GM12875 (cell line): Measurements from ENCODE around the gene ZNF480.
"Not testable (repeated sequence)": the region's sequence is repeated elsewhere in the genome, so short reads cannot be mapped to it uniquely, and the experiment has no call there.

Experiments used
- H3K4me3 ChIP-seq: one replicate; pipeline ENCODE4 v1.5.1; 2011; ENCODE audit warnings: low read depth, low read length, control low read depth
- CTCF ChIP-seq: IDR thresholded peaks from 2 replicates; pipeline ENCODE4 v1.5.1; 2011; ENCODE audit warnings: low read depth, mild to moderate bottlenecking, control low read depth, inconsistent platforms, low read length, moderate library complexity, borderline replicate concordance; ENCODE audit not compliant: insufficient read depth

The ZNF480 gene

GRCh38 chr19:52336791-52337381, 39.9 kb downstream of the ZNF480 start:
- peak overlapping the region; percentile 60 for H3K4me3 ChIP-seq

GRCh38 chr19:52339022-52339421, 42.1 kb downstream of the ZNF480 start:
- H3K4me3 ChIP-seq: not testable (repeated sequence)

More at GRCh38 chr19:52336791-52337381, 39.9 kb downstream of the ZNF480 start:
- no peak for TF ChIP-seq CTCF

- TF ChIP-seq CTCF: peak; percentile 25; the same call in 1 of the 2 replicates
These were observed 46.6 kb downstream of the ZNF480 start for GRCh38 chr19:52343548-52343947.

GRCh38 chr19:52345162-52345561, 48.2 kb downstream of the ZNF480 start:
- no peak overlapping the region for H3K4me3 ChIP-seq
- no peak for TF ChIP-seq CTCF

More at GRCh38 chr19:52343548-52343947, 46.6 kb downstream of the ZNF480 start:
- H3K4me3 ChIP-seq: no peak overlapping the region

GRCh38 chr19:52351512-52351911, 54.5 kb downstream of the ZNF480 start:
- H3K4me3 ChIP-seq: no peak overlapping the region
- TF ChIP-seq CTCF: 0 out of 2 replicates have a peak, but pooled peaks have one; percentile 7

GRCh38 chr19:52366414-52366824, 69.5 kb downstream of the ZNF480 start:
- TF ChIP-seq CTCF: no peak
- H3K4me3 ChIP-seq: no peak overlapping the region

- H3K4me3 ChIP-seq: no peak within 1 kb of the TSS
- no peak for TF ChIP-seq CTCF
These were observed 72.8 kb downstream of the ZNF480 start, which contains the start of gene ZNF880 for GRCh38 chr19:52369559-52370340. Gene ZNF880 (plus strand): TSS chr19:52369923. CDS start chr19:52369966, 43 bp downstream.
